Endothelial cell of umbilical vein (primary cell): ENCODE results near the gene MEGF11. TPM values are rescaled to one million over a fixed set of nuclear protein-coding genes. Genes with fewer than 3 reads are reported as not detected.
A peak's percentile ranks its signal among the peaks of the same experiment; 100 is the strongest.

Experiments
- BruUV-seq: library from RNA; stranded (reverse); fragments of 400-500 nt; replicated peaks from 2 replicates; lab custom pipeline; 2021; lab: Mats Ljungman, UMichigan
- CTCF ChIA-PET: fragments of 300-600, 350-600 bp; sonication (Branson Sonifier 250); formaldehyde crosslinking; loops from one replicate; lab custom pipeline; 2021; ENCODE audit warnings: antibody characterized with exemption, inconsistent platforms; lab: Charles Lee
- POLR2A ChIA-PET: fragments of 300-600, 350-600 bp; sonication (Branson Sonifier 250); formaldehyde crosslinking; loops from one replicate; lab custom pipeline; 2021; ENCODE audit warnings: antibody characterized with exemption, inconsistent platforms; lab: Charles Lee
- DNase-seq: peaks from one replicate; pipeline ENCODE4 v3.0.0-alpha.2; 2011; ENCODE audit warnings: low read depth, low spot score
- FAIRE-seq: peaks from 2 replicates; lab custom pipeline; 2011; peaks lifted over from hg19 to GRCh38; lab: Jason Lieb, UNC
- H2AFZ ChIP-seq: 2 replicates; pipeline ENCODE4 v1.6.0; 2012; ENCODE audit warnings: low read depth, low read length, control low read depth, inconsistent platforms
- H3K27ac ChIP-seq: 2 replicates; pipeline ENCODE4 v1.5.1; 2011; ENCODE audit warnings: low read depth, mild to moderate bottlenecking, control low read depth, low read length, moderate library complexity; ENCODE audit not compliant: insufficient read depth
- H3K27me3 ChIP-seq, 2 experiments: 2 replicates each; pipeline versions ENCODE4 v1.6.0 to v1.6.1; 2011; ENCODE audit warnings: low read length in 2 of 2, mixed read lengths in 1 of 2; ENCODE audit not compliant: control insufficient read depth in 2 of 2, insufficient read depth in 2 of 2
- H3K36me3 ChIP-seq, 2 experiments: 2 replicates in 1 of 2; 3 replicates in 1 of 2; pipeline ENCODE4 v1.5.1; 2011; ENCODE audit warnings: low read length in 2 of 2, mild to moderate bottlenecking in 1 of 2, moderate library complexity in 1 of 2; ENCODE audit not compliant: control insufficient read depth in 2 of 2, insufficient read depth in 2 of 2; ENCODE audit errors: extremely low read depth in 1 of 2
- H3K4me1 ChIP-seq: 3 replicates; pipeline ENCODE4 v1.5.1; 2011; ENCODE audit warnings: mild to moderate bottlenecking, low read length; ENCODE audit not compliant: control insufficient read depth, insufficient read depth; ENCODE audit errors: extremely low read depth
- H3K4me2 ChIP-seq: 2 replicates; pipeline ENCODE4 v1.6.1; 2011; ENCODE audit warnings: low read length, control low read depth, mixed read lengths; ENCODE audit not compliant: insufficient read depth
- H3K4me3 ChIP-seq, 3 experiments: fragments of 200-600 bp in 1 of 3; sonication (generic), shearing (Covaris generic) in 1 of 3; replicated peaks in 1 of 3; 2 replicates each; pipeline ENCODE4 v1.5.1; 2011 to 2016; ENCODE audit warnings: control low read depth in 3 of 3, low read length in 3 of 3, mild to moderate bottlenecking in 2 of 3, inconsistent platforms in 1 of 3, low read depth in 1 of 3, moderate library complexity in 1 of 3; ENCODE audit not compliant: insufficient read depth in 1 of 3
- H3K79me2 ChIP-seq: 2 replicates; pipeline ENCODE4 v1.6.0; 2012; ENCODE audit warnings: low read length, inconsistent platforms; ENCODE audit not compliant: control insufficient read depth, insufficient read depth
- H3K9ac ChIP-seq: replicated peaks from 2 replicates; pipeline ENCODE3; 2011; ENCODE audit warnings: low read length, control low read depth; ENCODE audit not compliant: insufficient read depth; ENCODE audit errors: extremely low read depth
- H3K9me1 ChIP-seq: replicated peaks from 3 replicates; pipeline ENCODE4 v1.6.0; 2011; ENCODE audit warnings: mild to moderate bottlenecking, low read length; ENCODE audit not compliant: control insufficient read depth, insufficient read depth; ENCODE audit errors: extremely low read depth
- H3K9me3 ChIP-seq: replicated peaks from 2 replicates; pipeline ENCODE4 v1.5.1; 2012; ENCODE audit warnings: low read length, inconsistent platforms; ENCODE audit not compliant: control insufficient read depth, insufficient read depth
- H4K20me1 ChIP-seq: replicated peaks from 2 replicates; pipeline ENCODE3; 2011; ENCODE audit warnings: mild to moderate bottlenecking, low read length; ENCODE audit not compliant: control insufficient read depth, insufficient read depth; ENCODE audit errors: extremely low read depth
- EZH2 ChIP-seq: IDR thresholded peaks from 2 replicates; pipeline ENCODE4 v1.6.1; 2012; ENCODE audit warnings: borderline replicate concordance, low read depth, mild to moderate bottlenecking, moderate library complexity, low read length, inconsistent platforms; ENCODE audit not compliant: severe bottlenecking
- FOS ChIP-seq: IDR thresholded peaks from 2 replicates; pipeline ENCODE4 v1.6.1; 2011; ENCODE audit warnings: mild to moderate bottlenecking, low read length, moderate library complexity, borderline replicate concordance; ENCODE audit not compliant: insufficient read depth
- GATA2 ChIP-seq: IDR thresholded peaks from 2 replicates; pipeline ENCODE4 v1.7.0; 2011; ENCODE audit warnings: low read depth, mild to moderate bottlenecking, moderate library complexity, mixed read lengths, low read length; ENCODE audit not compliant: insufficient read length, insufficient read depth
- JUN ChIP-seq: IDR thresholded peaks from 2 replicates; pipeline ENCODE4 v1.6.1; 2011; ENCODE audit warnings: borderline replicate concordance, low read depth; ENCODE audit not compliant: insufficient read length, insufficient read depth
- MYC ChIP-seq: IDR thresholded peaks from one replicate; pipeline ENCODE4 v1.6.1; 2011; ENCODE audit warnings: mild to moderate bottlenecking, low read depth, low read length
- POLR2A ChIP-seq: IDR thresholded peaks from 2 replicates; pipeline ENCODE4 v1.6.1; 2012; ENCODE audit warnings: low read depth, mild to moderate bottlenecking, control low read depth, low read length
- POLR2AphosphoS5 ChIP-seq: IDR thresholded peaks from 2 replicates; pipeline ENCODE4 v1.6.1; 2012; ENCODE audit warnings: low read depth, mild to moderate bottlenecking, control low read depth, low read length, moderate library complexity; ENCODE audit not compliant: insufficient read depth
- dilution Hi-C: fragments of 300-500 bp; cut with MboI; formaldehyde crosslinking; loops from one replicate; pipeline ENCODE4 v1.15.0; 2019; ENCODE audit warnings: low sequenced_read_pairs; ENCODE audit not compliant: extremely low pct_ligation_motif_present
- intact Hi-C: fragments of 100-400 bp; cut with micrococcal nuclease; formaldehyde crosslinking; loops from one replicate; pipeline ENCODE4 v1.10.0; 2022
- polyA plus RNA-seq, 4 experiments: library from polyadenylated mRNA; depleted of rRNA in 3 of 4; stranded (reverse) in 3 of 4; unstranded in 1 of 4; fragments of >200 nt; gene quantifications; 2 replicates each; pipeline versions ENCODE4 v1.2.1 to v1.2.3, GENCODE V29; 2011 to 2012; ENCODE audit warnings: missing spikeins in 1 of 4
- total RNA-seq: library from RNA; stranded (reverse); gene quantifications from 2 replicates; pipeline ENCODE4 v1.2.3, GENCODE V29; 2021
- TF ChIP-seq, protein P1 (sequence below), 2 donors: IDR thresholded peaks; 1 replicate in 1 of 2; 2 replicates in 1 of 2; pipeline ENCODE4 v1.5.1; 2011; ENCODE audit warnings: low read length in 2 of 2, mild to moderate bottlenecking in 2 of 2, moderate library complexity in 2 of 2, control low read depth in 1 of 2, inconsistent platforms in 1 of 2, low read depth in 1 of 2; ENCODE audit not compliant: insufficient read depth in 1 of 2; ENCODE audit errors: extremely low read depth in 1 of 2
- TF ChIP-seq, protein P2 (sequence below): IDR thresholded peaks from 2 replicates; pipeline ENCODE4 v1.6.1; 2011; ENCODE audit not compliant: insufficient read depth, insufficient read length

The MEGF11 gene
- total and polyA plus RNA-seq, 2 donors (not counting 3 experiments of a cell fraction or from before 2014, with no cell fraction given), result not detected

DNA sequence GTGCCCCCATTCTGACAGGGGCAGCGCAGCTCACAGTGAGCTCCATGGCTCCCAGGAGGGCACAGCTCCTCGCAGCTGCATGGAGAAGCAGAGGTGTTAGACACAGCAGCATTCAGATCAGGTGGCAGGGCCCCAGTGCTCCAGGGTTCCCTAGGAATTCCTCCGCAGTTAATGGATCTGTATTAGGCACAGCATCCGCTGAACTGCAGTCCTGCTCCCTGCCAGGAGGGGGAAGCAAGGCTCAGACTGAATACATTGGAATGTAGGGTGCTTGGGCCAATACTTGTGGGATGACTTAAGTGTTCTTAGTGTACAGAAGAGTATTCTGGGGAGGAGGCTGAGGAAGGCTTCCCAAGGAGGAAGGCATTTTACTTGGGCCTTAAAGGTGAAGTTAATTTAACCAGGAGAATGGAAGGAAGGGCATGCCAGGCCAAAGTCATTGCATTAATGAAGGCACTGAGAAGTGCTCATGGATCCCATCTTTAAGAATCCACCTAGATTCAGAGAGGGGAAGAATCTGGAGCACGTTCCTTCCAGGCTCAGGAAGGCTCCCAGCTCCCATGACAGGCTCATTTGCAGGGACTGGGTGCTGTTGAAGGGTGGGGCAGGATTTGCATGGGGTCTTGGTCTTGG lies 272.6 kb downstream of the MEGF11 start:
- H3K27ac ChIP-seq, result no peak overlapping the region
- peaks cover 23 to 30% of the 10 kb centered on the region in 2 experiments for H3K27me3 ChIP-seq
- no peaks in the 10 kb centered on the region for H3K79me2 ChIP-seq
- no peaks in the 10 kb centered on the region for H4K20me1 ChIP-seq
- H3K9me3 ChIP-seq, result no peaks in the 10 kb centered on the region
- BruUV-seq, result no TSS peak
- H3K4me1 ChIP-seq, result no peaks in the 10 kb centered on the region
- no peak overlapping the region for H3K9ac ChIP-seq
- FAIRE-seq, result peak; percentile 91
- no peaks in the 10 kb centered on the region for H3K9me1 ChIP-seq
- ChIA-PET POLR2A (no interaction called here), CTCF (interaction anchor here (1.2 to 1.9 kb wide), 3 partner anchors 10 to 518 kb away, joined by 4 to 6 read pairs (median 4); no protein-coding TSS in a partner anchor)
- TF ChIP-seq GATA2, result no peak
- TF ChIP-seq, protein P1, sequence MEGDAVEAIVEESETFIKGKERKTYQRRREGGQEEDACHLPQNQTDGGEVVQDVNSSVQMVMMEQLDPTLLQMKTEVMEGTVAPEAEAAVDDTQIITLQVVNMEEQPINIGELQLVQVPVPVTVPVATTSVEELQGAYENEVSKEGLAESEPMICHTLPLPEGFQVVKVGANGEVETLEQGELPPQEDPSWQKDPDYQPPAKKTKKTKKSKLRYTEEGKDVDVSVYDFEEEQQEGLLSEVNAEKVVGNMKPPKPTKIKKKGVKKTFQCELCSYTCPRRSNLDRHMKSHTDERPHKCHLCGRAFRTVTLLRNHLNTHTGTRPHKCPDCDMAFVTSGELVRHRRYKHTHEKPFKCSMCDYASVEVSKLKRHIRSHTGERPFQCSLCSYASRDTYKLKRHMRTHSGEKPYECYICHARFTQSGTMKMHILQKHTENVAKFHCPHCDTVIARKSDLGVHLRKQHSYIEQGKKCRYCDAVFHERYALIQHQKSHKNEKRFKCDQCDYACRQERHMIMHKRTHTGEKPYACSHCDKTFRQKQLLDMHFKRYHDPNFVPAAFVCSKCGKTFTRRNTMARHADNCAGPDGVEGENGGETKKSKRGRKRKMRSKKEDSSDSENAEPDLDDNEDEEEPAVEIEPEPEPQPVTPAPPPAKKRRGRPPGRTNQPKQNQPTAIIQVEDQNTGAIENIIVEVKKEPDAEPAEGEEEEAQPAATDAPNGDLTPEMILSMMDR (IDR thresholded peaks at IDR 0.05; ENCODE audit: extremely low read depth in 1 of 2, insufficient read depth in 1 of 2, low read depth in 1 of 2, low read length in 2 of 2), result peak; percentile 58 to 68
- H3K36me3 ChIP-seq, result no peaks in the 10 kb centered on the region
- peak; percentile 52 for DNase-seq
- H3K4me3 ChIP-seq, result no peak overlapping the region
- dilution Hi-C loops, result no loop called here
- no peak overlapping the region for H2AFZ ChIP-seq
- intact Hi-C loops, result loop anchor here (1.0 to 10.0 kb wide), 3 partner anchors 210 to 514 kb away; partner anchors contain the start of gene SNAPC5
- H3K4me2 ChIP-seq, result no peak overlapping the region

DNA sequence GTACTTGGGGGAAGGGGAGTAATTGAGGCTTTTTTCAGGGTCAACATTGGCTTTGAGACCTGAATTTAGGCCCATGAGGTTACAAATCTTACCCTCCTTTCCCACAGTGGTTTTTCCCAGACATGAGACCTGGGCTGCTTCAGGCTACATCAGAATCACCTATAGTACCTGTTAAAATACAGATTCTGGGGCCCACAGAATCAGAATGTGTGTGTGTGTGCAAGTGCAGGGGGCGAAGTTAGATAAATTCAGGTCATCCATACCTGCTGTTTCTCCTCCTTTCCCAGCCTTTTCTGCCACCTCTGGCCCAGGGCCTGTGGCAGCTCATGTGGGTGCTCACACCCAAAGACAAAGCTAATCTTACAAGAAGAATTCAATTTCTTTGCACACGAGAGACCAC lies 273.7 kb downstream of the MEGF11 start:
- no peak overlapping the region for H3K27ac ChIP-seq
- no peaks in the 10 kb centered on the region for H3K36me3 ChIP-seq
- POLR2A ChIA-PET, result no interaction called here
- H3K4me3 ChIP-seq, result no peak overlapping the region
- intact Hi-C loops, result loop anchor here (2.0 to 10.0 kb wide), 2 partner anchors 211 to 515 kb away; partner anchors contain the start of gene SNAPC5
- FAIRE-seq (no peak), DNase-seq (no peak)
- H3K4me2 ChIP-seq, result no peak overlapping the region
- peaks cover 21 to 25% of the 10 kb centered on the region in 2 experiments for H3K27me3 ChIP-seq
- no peaks in the 10 kb centered on the region for H4K20me1 ChIP-seq
- CTCF ChIA-PET, result interaction anchor here (1.1 to 1.9 kb wide), 4 partner anchors 27 to 519 kb away, joined by 3 to 4 read pairs (median 4); no protein-coding TSS in a partner anchor
- H3K4me1 ChIP-seq, result no peaks in the 10 kb centered on the region
- TF ChIP-seq, protein P2, sequence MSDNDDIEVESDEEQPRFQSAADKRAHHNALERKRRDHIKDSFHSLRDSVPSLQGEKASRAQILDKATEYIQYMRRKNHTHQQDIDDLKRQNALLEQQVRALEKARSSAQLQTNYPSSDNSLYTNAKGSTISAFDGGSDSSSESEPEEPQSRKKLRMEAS, result no peak
- TF ChIP-seq, protein P1 (IDR thresholded peaks at IDR 0.05; ENCODE audit: extremely low read depth in 1 of 2, insufficient read depth in 1 of 2, low read depth in 1 of 2, low read length in 2 of 2), result no peak
- TF ChIP-seq GATA2, result no peak
- no peak for TF ChIP-seq POLR2AphosphoS5
- no peak for TF ChIP-seq MYC
- TF ChIP-seq POLR2A, result no peak
- TF ChIP-seq FOS, result no peak
- TF ChIP-seq JUN, result no peak
- TF ChIP-seq EZH2, result no peak
- H3K9me3 ChIP-seq, result no peaks in the 10 kb centered on the region
- dilution Hi-C loops, result no loop called here
- no peak overlapping the region for H3K9ac ChIP-seq
- no peak overlapping the region for H2AFZ ChIP-seq
- no TSS peak for BruUV-seq
- no peaks in the 10 kb centered on the region for H3K9me1 ChIP-seq
- no peaks in the 10 kb centered on the region for H3K79me2 ChIP-seq
